GM18526 (cell line): ENCODE data around the gene CENPX.

Experiments used
- POLR2A ChIP-seq: IDR thresholded peaks from 3 replicates; pipeline ENCODE4 v1.6.1; 2011; ENCODE audit not compliant: insufficient read length; ENCODE audit errors: extremely low read depth

The CENPX gene

DNA sequence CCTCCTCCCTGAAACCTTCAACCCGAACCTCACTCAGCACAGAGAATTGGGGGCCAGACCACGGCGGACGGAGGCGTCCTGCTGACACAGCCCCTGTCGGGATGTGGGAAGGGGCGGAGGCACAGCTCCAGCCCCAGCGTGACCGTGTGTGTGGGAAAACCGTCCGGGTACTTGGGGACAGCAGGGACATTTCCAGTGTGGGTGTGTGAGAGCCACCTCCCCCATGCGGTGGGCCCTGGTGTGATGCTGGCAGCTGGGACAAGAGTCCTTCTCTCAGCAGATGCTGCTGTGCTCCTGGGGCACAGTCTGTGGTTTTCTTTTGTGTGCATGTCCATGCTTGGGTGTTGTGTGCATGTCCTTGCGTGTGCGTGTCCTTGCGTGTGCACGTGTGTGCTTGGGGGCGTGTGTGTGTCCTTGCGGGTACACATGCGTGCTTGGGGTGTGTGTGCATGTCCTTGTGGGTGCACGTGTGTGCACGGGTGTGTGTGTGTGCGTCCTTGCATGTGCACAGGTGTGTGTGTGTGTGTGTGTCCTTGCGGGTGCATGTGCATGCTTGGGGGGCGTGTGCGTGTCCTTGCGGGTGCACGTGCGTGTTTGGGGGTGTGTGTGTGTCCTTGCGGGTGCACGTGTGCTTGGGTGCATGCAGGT, 16.9 kb downstream of the CENPX start:
- TF ChIP-seq POLR2A: no peak

DNA sequence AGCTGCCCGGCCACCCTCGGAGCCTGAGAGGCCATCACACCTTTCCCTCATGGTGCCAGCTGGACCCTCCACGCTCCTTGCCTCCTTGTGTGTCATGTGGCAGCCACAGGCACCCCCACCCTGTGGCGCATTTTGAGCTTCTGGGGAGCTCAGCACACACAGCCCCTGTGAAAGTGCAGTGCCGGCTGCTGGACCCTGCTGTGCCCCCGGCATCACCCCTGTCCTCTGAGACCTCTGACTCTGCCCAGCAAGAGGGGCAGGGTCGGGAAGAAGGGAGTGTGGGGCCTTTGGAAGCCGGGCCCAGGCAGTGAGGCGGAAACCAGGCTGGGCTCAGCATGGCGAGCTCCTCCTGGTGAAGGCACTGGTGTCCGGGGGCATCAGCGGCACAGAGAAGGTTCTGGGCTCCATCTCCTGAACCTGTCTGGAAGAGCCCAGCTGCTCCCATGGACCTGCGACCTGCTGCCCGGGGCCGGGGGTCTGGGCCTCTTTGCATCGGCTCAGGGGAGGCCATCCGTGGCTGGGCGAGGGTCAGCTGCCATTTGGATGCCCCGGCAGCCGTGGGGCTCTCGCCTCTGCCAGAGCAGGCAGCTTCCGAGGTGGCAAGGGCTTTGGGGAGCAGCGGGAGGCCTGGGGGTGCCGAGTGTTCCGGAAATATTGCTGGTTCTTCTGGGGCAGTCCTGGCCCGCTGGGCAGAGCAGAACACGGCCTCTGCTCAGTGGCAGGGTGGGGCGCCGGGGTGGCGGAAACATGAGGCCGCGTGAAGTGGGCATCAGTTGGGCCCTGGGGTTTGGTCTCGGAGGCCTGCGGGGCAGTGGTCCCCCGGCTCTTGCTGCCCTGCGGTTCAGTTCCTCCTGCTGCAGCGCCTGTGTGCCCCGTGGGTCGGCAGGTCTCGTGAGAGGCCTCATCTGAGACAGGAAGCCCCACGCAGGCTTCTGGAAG, 17.9 kb downstream of the CENPX start:
- TF ChIP-seq POLR2A: no peak

- no peak for TF ChIP-seq POLR2A
Observed at GRCh38 chr17:82003411-82004381, 19.0 kb downstream of the CENPX start.

- no peak for TF ChIP-seq POLR2A
Observed at GRCh38 chr17:82001571-82002056, 21.1 kb downstream of the CENPX start.

DNA sequence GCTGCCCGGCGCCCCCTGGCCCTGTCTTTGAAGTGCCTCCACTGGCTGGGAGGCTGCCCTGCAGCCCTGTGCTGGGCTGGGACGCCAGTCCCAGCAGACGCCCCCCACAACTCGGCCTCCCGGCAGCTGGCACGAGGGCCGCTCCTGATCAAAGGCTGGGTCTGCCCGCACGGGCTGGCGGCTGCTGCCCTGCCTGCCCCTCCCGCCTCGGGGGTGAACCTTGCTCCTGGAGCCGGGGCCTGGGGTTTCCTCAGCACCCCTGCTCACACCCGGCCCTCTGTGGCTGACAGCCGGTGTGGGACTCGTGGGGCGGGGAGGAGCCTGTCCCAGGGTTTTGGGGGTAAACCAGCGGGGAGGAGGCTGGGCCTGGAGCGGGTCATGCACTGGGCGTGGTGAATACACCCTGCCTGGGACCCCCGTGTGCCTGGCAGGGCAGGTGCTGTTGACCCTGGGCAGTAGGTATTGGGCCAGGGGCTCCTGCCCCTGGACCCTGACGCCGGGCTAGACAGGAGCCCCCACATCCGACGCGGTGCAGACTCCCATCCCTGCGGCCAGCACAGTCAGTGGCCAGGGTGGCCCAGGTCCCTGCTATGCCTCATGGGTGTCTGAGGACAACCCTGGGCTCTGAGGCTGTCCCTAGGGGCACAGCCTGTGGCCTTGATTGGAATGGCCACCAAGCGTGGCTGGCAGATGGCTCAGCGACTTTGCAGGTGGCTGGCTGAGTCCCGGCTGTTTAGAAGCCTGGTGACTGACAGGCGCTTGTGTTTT, 21.7 kb downstream of the CENPX start:
- TF ChIP-seq POLR2A: no peak

DNA sequence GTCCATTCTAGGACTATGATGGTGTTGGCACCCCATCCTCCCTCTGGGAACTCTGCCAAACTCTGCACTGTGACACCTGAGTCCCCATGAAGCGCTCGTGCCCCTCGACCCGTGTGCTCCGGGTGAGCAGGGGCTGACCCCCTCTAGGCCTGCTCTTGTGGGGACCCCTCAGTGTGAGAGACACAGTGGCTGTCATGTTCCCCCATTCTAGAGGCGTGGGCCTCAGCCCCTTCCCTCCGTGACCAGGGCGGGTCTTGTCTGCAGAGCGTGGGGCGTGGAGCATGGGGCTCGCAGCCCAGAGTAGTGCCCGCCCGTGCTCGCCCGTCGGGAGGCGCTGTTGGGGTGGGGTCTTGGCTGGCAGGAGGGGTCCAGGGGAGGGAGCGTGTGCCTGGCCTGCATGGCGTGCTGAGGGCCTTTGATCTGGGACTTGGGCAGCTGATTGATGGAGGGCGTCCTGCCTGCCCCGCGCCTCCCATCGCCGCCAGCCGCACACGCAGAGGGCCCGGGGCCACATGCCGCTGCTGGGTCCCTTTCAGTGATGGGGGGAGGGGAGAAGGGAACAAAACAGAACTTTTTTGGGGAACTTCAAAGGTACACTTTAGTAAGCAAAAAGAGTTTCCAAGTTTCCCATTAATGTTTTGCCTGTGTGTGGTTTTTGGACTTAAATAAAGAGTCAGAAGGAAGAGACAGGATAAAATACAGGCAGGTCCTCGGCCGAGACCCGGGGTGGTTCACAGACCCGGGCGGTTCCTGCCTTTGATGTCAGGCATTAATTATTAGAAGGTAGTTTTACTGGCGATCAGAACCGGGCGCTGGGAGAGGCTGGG, 22.5 kb downstream of the CENPX start:
- no peak for TF ChIP-seq POLR2A

DNA sequence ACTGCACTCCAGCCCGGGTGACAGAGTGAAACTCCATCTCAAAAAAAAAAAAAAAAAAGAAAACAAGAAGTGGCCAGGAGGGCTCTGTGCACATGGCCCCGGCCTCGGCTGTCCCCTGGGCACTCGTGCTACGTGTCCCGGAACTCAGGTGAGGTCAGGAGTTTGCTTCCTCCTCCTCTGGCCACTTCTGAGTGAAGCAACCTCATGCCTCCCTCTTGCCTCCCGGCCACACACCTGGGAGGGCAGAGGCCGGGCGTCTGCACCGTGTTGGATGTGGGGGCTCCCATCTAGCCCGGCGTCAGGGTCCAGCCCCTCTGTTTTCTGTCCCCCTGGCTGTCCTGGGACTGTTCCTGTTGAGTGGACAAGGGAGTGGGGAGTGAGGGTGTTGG, 23.1 kb downstream of the CENPX start:
- no peak for TF ChIP-seq POLR2A

- no peak for TF ChIP-seq POLR2A
Observed at GRCh38 chr17:81998691-81999438, 23.8 kb downstream of the CENPX start.

- no peak for TF ChIP-seq POLR2A
Observed at GRCh38 chr17:81998212-81998611, 24.5 kb downstream of the CENPX start.

GRCh38 chr17:81996757-81997441, 25.8 kb downstream of the CENPX start:
- no peak for TF ChIP-seq POLR2A

DNA sequence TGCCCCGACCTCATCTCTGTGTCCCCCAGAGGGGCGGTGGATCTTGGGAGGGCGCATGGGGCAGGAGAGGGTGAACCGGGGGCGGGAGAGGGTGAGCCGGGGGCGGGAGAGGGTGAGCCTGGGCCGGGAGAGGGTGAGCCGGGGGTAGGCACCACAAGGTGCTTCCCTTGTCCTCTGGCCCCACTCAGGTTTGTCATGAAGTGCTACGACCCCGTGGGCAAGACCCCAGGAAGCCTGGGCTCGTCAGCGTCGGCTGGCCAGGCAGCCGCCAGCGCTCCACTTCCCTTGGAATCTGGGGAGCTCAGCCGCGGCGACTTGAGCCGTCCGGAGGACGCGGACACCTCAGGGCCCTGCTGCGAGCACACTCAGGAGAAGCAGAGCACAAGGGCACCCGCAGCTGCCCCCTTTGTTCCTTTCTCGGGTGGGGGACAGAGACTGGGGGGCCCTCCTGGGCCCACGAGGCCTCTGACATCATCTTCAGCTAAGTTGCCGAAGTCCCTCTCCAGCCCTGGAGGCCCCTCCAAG, 26.4 kb downstream of the CENPX start:
- TF ChIP-seq POLR2A: no peak
